Measurements from ENCODE around the gene PSMA6. TPM values are rescaled to one million over a fixed set of nuclear protein-coding genes. Genes with fewer than 3 reads are reported as not detected.

Gene PSMA6
- total and polyA plus RNA-seq, 2 of the 13 experiments (the other 11 are each of a cell fraction or from before 2014, with no cell fraction given), result 525 to 1,109 TPM

- TF ChIP-seq, protein P1, sequence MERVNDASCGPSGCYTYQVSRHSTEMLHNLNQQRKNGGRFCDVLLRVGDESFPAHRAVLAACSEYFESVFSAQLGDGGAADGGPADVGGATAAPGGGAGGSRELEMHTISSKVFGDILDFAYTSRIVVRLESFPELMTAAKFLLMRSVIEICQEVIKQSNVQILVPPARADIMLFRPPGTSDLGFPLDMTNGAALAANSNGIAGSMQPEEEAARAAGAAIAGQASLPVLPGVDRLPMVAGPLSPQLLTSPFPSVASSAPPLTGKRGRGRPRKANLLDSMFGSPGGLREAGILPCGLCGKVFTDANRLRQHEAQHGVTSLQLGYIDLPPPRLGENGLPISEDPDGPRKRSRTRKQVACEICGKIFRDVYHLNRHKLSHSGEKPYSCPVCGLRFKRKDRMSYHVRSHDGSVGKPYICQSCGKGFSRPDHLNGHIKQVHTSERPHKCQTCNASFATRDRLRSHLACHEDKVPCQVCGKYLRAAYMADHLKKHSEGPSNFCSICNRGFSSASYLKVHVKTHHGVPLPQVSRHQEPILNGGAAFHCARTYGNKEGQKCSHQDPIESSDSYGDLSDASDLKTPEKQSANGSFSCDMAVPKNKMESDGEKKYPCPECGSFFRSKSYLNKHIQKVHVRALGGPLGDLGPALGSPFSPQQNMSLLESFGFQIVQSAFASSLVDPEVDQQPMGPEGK (CRISPR knock-in tag; IDR thresholded peaks at IDR 0.05), result peak; percentile 75
- TF ChIP-seq, protein P2, sequence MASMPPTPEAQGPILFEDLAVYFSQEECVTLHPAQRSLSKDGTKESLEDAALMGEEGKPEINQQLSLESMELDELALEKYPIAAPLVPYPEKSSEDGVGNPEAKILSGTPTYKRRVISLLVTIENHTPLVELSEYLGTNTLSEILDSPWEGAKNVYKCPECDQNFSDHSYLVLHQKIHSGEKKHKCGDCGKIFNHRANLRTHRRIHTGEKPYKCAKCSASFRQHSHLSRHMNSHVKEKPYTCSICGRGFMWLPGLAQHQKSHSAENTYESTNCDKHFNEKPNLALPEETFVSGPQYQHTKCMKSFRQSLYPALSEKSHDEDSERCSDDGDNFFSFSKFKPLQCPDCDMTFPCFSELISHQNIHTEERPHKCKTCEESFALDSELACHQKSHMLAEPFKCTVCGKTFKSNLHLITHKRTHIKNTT (CRISPR knock-in tag; IDR thresholded peaks at IDR 0.05), result no peak
- no peak for TF ChIP-seq SALL2 (CRISPR knock-in tag; IDR thresholded peaks at IDR 0.05)
- TF ChIP-seq SOX5 (CRISPR knock-in tag; IDR thresholded peaks at IDR 0.05; ENCODE audit: borderline replicate concordance), result peak; percentile 48
- no peak for TF ChIP-seq SP2 (CRISPR knock-in tag; IDR thresholded peaks at IDR 0.05)
- TF ChIP-seq, protein P3, sequence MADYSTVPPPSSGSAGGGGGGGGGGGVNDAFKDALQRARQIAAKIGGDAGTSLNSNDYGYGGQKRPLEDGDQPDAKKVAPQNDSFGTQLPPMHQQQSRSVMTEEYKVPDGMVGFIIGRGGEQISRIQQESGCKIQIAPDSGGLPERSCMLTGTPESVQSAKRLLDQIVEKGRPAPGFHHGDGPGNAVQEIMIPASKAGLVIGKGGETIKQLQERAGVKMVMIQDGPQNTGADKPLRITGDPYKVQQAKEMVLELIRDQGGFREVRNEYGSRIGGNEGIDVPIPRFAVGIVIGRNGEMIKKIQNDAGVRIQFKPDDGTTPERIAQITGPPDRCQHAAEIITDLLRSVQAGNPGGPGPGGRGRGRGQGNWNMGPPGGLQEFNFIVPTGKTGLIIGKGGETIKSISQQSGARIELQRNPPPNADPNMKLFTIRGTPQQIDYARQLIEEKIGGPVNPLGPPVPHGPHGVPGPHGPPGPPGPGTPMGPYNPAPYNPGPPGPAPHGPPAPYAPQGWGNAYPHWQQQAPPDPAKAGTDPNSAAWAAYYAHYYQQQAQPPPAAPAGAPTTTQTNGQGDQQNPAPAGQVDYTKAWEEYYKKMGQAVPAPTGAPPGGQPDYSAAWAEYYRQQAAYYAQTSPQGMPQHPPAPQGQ (CRISPR knock-in tag; IDR thresholded peaks at IDR 0.05; ENCODE audit: borderline replicate concordance), result peak; percentile 24; the same call in 1 of the 2 replicates
- 0 out of 2 replicates have a peak, but pooled peaks have one; percentile 39 for TF ChIP-seq DMAP1 (CRISPR knock-in tag; IDR thresholded peaks at IDR 0.05)
- TF ChIP-seq NR2F1 (CRISPR knock-in tag; IDR thresholded peaks at IDR 0.05), result peak; percentile 23 to 59; a peak in 1 of 4 replicates
- no peak for TF ChIP-seq ZNF724P (CRISPR knock-in tag; IDR thresholded peaks at IDR 0.05; ENCODE audit: borderline replicate concordance)
- TF ChIP-seq ZBTB20 (CRISPR knock-in tag; IDR thresholded peaks at IDR 0.05; ENCODE audit: borderline replicate concordance, low read depth), result peak; percentile 84; the same call in 1 of the 2 replicates
- TF ChIP-seq MED13 (CRISPR knock-in tag; IDR thresholded peaks at IDR 0.05), result 0 out of 2 replicates have a peak, but pooled peaks have one; percentile 15
- no peak for TF ChIP-seq NCOA5 (CRISPR knock-in tag; IDR thresholded peaks at IDR 0.05)
- TF ChIP-seq HOXA3 (CRISPR knock-in tag; IDR thresholded peaks at IDR 0.05), result 0 out of 2 replicates have a peak, but pooled peaks have one; percentile 64
Measured at GRCh38 chr14:35335388-35336092, 43.4 kb downstream of the PSMA6 start (continued).
